SK-N-SH (cell line): ENCODE results near the gene AREG. TPM values are rescaled to one million over a fixed set of nuclear protein-coding genes. Genes with fewer than 3 reads are reported as not detected.

ENCODE experiments used
- CTCF ChIA-PET: fragments of 300-600, 350-600 bp; formaldehyde crosslinking; extraction: SDS; loops from one replicate; lab custom pipeline; 2021; lab: Yijun Ruan, JAX
- POLR2A ChIA-PET: fragments of 350-600 bp; sonication (Branson Sonifier 250); formaldehyde crosslinking; extraction: SDS; loops from one replicate; lab custom pipeline; 2020; ENCODE audit warnings: antibody characterized with exemption, inconsistent platforms; lab: Yijun Ruan, JAX
- DNase-seq: peaks from one replicate; pipeline ENCODE4 v3.0.0; 2012
- H2AFZ ChIP-seq: fragments of 200-600 bp; sonication (generic); 2 replicates; pipeline ENCODE4 v1.8.1; 2016; ENCODE audit warnings: antibody characterized with exemption, mild to moderate bottlenecking, low read depth
- H3F3A ChIP-seq: fragments of 200-600 bp; sonication (generic); replicated peaks from 2 replicates; pipeline ENCODE3; 2016; ENCODE audit warnings: antibody characterized with exemption, mild to moderate bottlenecking; ENCODE audit not compliant: insufficient read depth
- H3K27ac ChIP-seq, 2 experiments: fragments of 200-500 bp in 1 of 2; fragments of 200-600 bp in 1 of 2; sonication (Bioruptor generic) in 1 of 2; sonication (generic), shearing (Covaris generic) in 1 of 2; 2 replicates each; pipeline versions ENCODE4 v1.5.1 to v1.6.1; 2014 to 2016; ENCODE audit warnings: low read depth in 2 of 2, inconsistent platforms in 1 of 2, low read length in 1 of 2, mild to moderate bottlenecking in 1 of 2, mixed read lengths in 1 of 2
- H3K27me3 ChIP-seq: fragments of 200-600 bp; sonication (generic), shearing (Covaris generic); 2 replicates; pipeline ENCODE4 v1.6.1; 2016; ENCODE audit warnings: mixed run types; ENCODE audit not compliant: insufficient read depth
- H3K36me3 ChIP-seq, 2 experiments: fragments of 200-500 bp in 1 of 2; fragments of 200-600 bp in 1 of 2; sonication (Bioruptor generic) in 1 of 2; sonication (generic) in 1 of 2; replicated peaks in 1 of 2; 2 replicates each; pipeline versions ENCODE3 to v1.5.1; 2014 to 2016; ENCODE audit warnings: low read length in 1 of 2, mild to moderate bottlenecking in 1 of 2; ENCODE audit not compliant: insufficient read depth in 2 of 2, control insufficient read depth in 1 of 2
- H3K4me1 ChIP-seq, 2 experiments: fragments of 200-500 bp in 1 of 2; fragments of 200-600 bp in 1 of 2; sonication (Bioruptor generic) in 1 of 2; sonication (generic), shearing (Covaris generic) in 1 of 2; 2 replicates each; pipeline versions ENCODE4 v1.5.1 to v1.6.1; 2014 to 2016; ENCODE audit warnings: low read depth in 1 of 2, low read length in 1 of 2, mixed run types in 1 of 2; ENCODE audit not compliant: insufficient read depth in 2 of 2, control insufficient read depth in 1 of 2
- H3K4me2 ChIP-seq: fragments of 200-600 bp; sonication (generic), shearing (Covaris generic); 2 replicates; pipeline ENCODE4 v1.6.1; 2017; ENCODE audit warnings: mixed run types
- H3K4me3 ChIP-seq, 2 experiments: fragments of 200-500 bp in 1 of 2; fragments of 200-600 bp in 1 of 2; sonication (Bioruptor generic) in 1 of 2; sonication (generic), shearing (Covaris generic) in 1 of 2; 2 replicates each; pipeline versions ENCODE4 v1.5.1 to v1.8.1; 2014 to 2016; ENCODE audit warnings: low read depth in 2 of 2, inconsistent platforms in 1 of 2, low read length in 1 of 2, mild to moderate bottlenecking in 1 of 2, mixed read lengths in 1 of 2, moderate library complexity in 1 of 2
- H3K79me2 ChIP-seq: fragments of 200-600 bp; sonication (generic); 2 replicates; pipeline ENCODE4 v1.8.1; 2017; ENCODE audit warnings: mild to moderate bottlenecking; ENCODE audit not compliant: insufficient read depth
- H3K9ac ChIP-seq: fragments of 200-600 bp; sonication (generic); 2 replicates; pipeline ENCODE4 v1.6.1; 2017; ENCODE audit warnings: mixed run types
- H3K9me2 ChIP-seq: fragments of 200-600 bp; sonication (generic); 2 replicates; pipeline ENCODE4 v1.6.1; 2017; ENCODE audit warnings: mixed run types
- H3K9me3 ChIP-seq: fragments of 200-600 bp; sonication (generic); 2 replicates; pipeline ENCODE4 v1.6.1; 2017; ENCODE audit warnings: mixed run types, mild to moderate bottlenecking, moderate library complexity
- H4K20me1 ChIP-seq: fragments of 200-600 bp; sonication (generic); 2 replicates; pipeline ENCODE4 v1.6.1; 2017; ENCODE audit warnings: mild to moderate bottlenecking, mixed run types; ENCODE audit not compliant: insufficient read depth
- CTCF ChIP-seq: fragments of 200-600 bp; sonication (generic); IDR thresholded peaks from 2 replicates; pipeline ENCODE4 v1.6.1; 2017; ENCODE audit warnings: antibody characterized with exemption, mild to moderate bottlenecking, moderate library complexity
- ELF1 ChIP-seq: IDR thresholded peaks from 2 replicates; pipeline ENCODE4 v1.4.0; 2012
- EP300 ChIP-seq, 2 experiments: IDR thresholded peaks; 2 replicates each; pipeline versions ENCODE4 v1.4.0 to v1.6.1; 2012; ENCODE audit warnings: borderline replicate concordance in 1 of 2, low read depth in 1 of 2, low read length in 1 of 2
- FOSL2 ChIP-seq: IDR thresholded peaks from 2 replicates; pipeline ENCODE4 v1.4.0; 2012; ENCODE audit warnings: low read depth, mild to moderate bottlenecking, moderate library complexity, borderline replicate concordance
- FOXJ3 ChIP-seq: sonication (generic); formaldehyde crosslinking; IDR thresholded peaks from 2 replicates; pipeline ENCODE4 v1.5.1; 2020; ENCODE audit warnings: mild to moderate bottlenecking, missing genetic modification reagents
- GABPA ChIP-seq: IDR thresholded peaks from 2 replicates; pipeline ENCODE4 v1.4.0; 2012; ENCODE audit warnings: low read depth, mild to moderate bottlenecking
- JUND ChIP-seq: IDR thresholded peaks from 2 replicates; pipeline ENCODE4 v1.4.0; 2012
- POLR2AphosphoS5 ChIP-seq: IDR thresholded peaks from 2 replicates; pipeline ENCODE4 v1.6.1; 2012; ENCODE audit warnings: low read depth, low read length
- RCOR1 ChIP-seq: fragments of 150-350 bp; IDR thresholded peaks from 2 replicates; pipeline ENCODE4 v1.6.1; 2017; ENCODE audit warnings: antibody characterized with exemption, low read length
- RXRA ChIP-seq: IDR thresholded peaks from 2 replicates; pipeline ENCODE4 v1.4.0; 2012; ENCODE audit warnings: low read depth, mild to moderate bottlenecking, borderline replicate concordance
- ZBTB33 ChIP-seq: IDR thresholded peaks from 2 replicates; pipeline ENCODE4 v1.4.0; 2012; ENCODE audit warnings: low read depth, borderline replicate concordance
- WGBS: methylation state at CpG from one replicate; pipeline ENCODE4 v1.1.6; 2017; ENCODE audit warnings: low lambda C conversion rate; 5-methylcytosine and 5-hydroxymethylcytosine counted together
- polyA plus RNA-seq, 3 experiments: library from polyadenylated mRNA; depleted of rRNA; stranded (reverse); fragments of >200 nt; gene quantifications; 2 replicates each; pipeline ENCODE4 v1.2.3, GENCODE V29; 2012
- TF ChIP-seq, protein P1 (sequence below): IDR thresholded peaks from 2 replicates; pipeline ENCODE4 v1.6.1; 2012; ENCODE audit warnings: mild to moderate bottlenecking, low read depth, low read length, moderate library complexity

Gene AREG
- polyA plus RNA-seq, 1 of the 3 experiments (the other 2 are of a cell fraction), result not detected

GRCh38 chr4:74424111-74424510 is 20.8 kb upstream of the AREG start:
- no peak for DNase-seq
- TF ChIP-seq POLR2AphosphoS5, result no peak
- no peak for TF ChIP-seq CTCF
- TF ChIP-seq FOXJ3 (CRISPR knock-in tag), result no peak
- no peak for TF ChIP-seq ELF1
- TF ChIP-seq RCOR1, result no peak
- TF ChIP-seq FOSL2, result no peak
- no peak for TF ChIP-seq JUND
- no peak for TF ChIP-seq EP300 (IDR thresholded peaks at IDR 0.05; ENCODE audit: borderline replicate concordance in 1 of 2, low read depth in 1 of 2, low read length in 1 of 2)
- TF ChIP-seq RXRA, result no peak
- TF ChIP-seq, protein P1, sequence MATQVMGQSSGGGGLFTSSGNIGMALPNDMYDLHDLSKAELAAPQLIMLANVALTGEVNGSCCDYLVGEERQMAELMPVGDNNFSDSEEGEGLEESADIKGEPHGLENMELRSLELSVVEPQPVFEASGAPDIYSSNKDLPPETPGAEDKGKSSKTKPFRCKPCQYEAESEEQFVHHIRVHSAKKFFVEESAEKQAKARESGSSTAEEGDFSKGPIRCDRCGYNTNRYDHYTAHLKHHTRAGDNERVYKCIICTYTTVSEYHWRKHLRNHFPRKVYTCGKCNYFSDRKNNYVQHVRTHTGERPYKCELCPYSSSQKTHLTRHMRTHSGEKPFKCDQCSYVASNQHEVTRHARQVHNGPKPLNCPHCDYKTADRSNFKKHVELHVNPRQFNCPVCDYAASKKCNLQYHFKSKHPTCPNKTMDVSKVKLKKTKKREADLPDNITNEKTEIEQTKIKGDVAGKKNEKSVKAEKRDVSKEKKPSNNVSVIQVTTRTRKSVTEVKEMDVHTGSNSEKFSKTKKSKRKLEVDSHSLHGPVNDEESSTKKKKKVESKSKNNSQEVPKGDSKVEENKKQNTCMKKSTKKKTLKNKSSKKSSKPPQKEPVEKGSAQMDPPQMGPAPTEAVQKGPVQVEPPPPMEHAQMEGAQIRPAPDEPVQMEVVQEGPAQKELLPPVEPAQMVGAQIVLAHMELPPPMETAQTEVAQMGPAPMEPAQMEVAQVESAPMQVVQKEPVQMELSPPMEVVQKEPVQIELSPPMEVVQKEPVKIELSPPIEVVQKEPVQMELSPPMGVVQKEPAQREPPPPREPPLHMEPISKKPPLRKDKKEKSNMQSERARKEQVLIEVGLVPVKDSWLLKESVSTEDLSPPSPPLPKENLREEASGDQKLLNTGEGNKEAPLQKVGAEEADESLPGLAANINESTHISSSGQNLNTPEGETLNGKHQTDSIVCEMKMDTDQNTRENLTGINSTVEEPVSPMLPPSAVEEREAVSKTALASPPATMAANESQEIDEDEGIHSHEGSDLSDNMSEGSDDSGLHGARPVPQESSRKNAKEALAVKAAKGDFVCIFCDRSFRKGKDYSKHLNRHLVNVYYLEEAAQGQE, result no peak
- Histone ChIP-seq H3F3A (no peaks in the 10 kb centered on the region), H3K36me3 (no peaks in the 10 kb centered on the region), H4K20me1 (no peaks in the 10 kb centered on the region), H3K4me2 (no peak overlapping the region), H3K4me3 (no peak overlapping the region), H3K79me2 (no peaks in the 10 kb centered on the region), H2AFZ (no peak overlapping the region), H3K9me3 (no peaks in the 10 kb centered on the region), H3K9me2 (no peaks in the 10 kb centered on the region; the same call in 1 of the 2 replicates), H3K27me3 (no peaks in the 10 kb centered on the region; the same call in 1 of the 2 replicates), H3K27ac (no peak overlapping the region), H3K4me1 (no peaks in the 10 kb centered on the region), H3K9ac (no peak overlapping the region)
- ChIA-PET CTCF (interaction anchor here (0.9 kb wide), 1 partner anchor 21 kb away, joined by 3 read pairs; no protein-coding TSS in a partner anchor), POLR2A (no interaction called here)
- 18% methylated on average over 2 of the region's 2 CpGs for WGBS

DNA sequence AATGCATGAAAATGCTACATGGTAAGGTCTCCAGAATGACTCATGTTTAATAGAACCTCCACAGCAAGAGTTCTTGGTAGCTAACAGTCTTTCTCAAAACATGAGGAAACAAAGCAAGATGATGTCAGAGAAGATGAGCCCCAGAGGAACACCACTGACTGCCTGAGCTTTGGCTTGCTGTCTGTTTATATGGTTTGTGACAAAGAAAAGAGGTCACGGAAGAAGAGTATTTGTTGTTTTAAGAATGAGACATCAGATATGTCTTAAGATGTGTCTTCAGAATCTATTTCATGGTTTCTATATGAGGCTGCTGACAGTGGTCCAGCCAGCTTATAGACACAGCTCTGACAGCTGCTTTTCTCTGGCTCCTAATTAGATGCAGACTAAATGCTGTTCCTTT is 18.8 kb upstream of the AREG start:
- Histone ChIP-seq H3K27ac (no peak overlapping the region), H3K79me2 (no peaks in the 10 kb centered on the region), H3K4me2 (no peak overlapping the region), H2AFZ (no peak overlapping the region), H4K20me1 (no peaks in the 10 kb centered on the region), H3K9me2 (no peaks in the 10 kb centered on the region; the same call in 1 of the 2 replicates), H3K9me3 (no peaks in the 10 kb centered on the region), H3K4me1 (no peaks in the 10 kb centered on the region), H3K36me3 (no peaks in the 10 kb centered on the region), H3F3A (no peaks in the 10 kb centered on the region), H3K4me3 (no peak overlapping the region), H3K27me3 (no peaks in the 10 kb centered on the region; the same call in 1 of the 2 replicates), H3K9ac (no peak overlapping the region)
- ChIA-PET POLR2A (no interaction called here), CTCF (no interaction called here)
- 13% methylated on average over 1 of the region's 1 CpG for WGBS
- DNase-seq, result no peak
- no peak for TF ChIP-seq ZBTB33
- TF ChIP-seq EP300 (IDR thresholded peaks at IDR 0.05; ENCODE audit: borderline replicate concordance in 1 of 2, low read depth in 1 of 2, low read length in 1 of 2), result no peak
- no peak for TF ChIP-seq GABPA
- no peak for TF ChIP-seq ELF1
